ENCODE data around the gene MRFAP1L1. TPM values are rescaled to one million over a fixed set of nuclear protein-coding genes. Genes with fewer than 3 reads are reported as not detected.

The MRFAP1L1 gene
- polyA plus RNA-seq, 1 donor (not counting 4 experiments of a cell fraction or from before 2014, with no cell fraction given) = 77.9 TPM

DNA sequence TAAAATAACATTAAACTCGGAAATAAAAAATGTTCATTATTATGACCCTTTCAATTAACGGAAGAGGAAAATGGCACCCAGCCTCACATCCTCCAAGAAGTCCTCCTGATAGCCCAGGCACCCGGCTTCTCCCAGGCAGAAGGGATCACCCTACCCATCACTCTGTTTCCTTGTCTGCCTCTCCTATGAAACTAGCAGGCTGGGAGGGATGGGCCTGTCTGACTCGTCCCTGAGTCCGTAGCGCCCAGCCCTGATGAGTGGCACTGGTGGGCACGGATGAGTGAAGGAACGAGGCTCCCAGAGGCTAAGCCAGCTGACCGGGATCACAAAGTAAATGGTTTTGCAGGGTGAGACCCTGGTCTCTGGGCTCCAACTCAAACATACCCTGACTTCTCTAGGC, 44.2 kb upstream of the MRFAP1L1 start:
- no peak for TF ChIP-seq EZH2 (IDR thresholded peaks at IDR 0.05; ENCODE audit: low read length)
- TF ChIP-seq, protein P1, sequence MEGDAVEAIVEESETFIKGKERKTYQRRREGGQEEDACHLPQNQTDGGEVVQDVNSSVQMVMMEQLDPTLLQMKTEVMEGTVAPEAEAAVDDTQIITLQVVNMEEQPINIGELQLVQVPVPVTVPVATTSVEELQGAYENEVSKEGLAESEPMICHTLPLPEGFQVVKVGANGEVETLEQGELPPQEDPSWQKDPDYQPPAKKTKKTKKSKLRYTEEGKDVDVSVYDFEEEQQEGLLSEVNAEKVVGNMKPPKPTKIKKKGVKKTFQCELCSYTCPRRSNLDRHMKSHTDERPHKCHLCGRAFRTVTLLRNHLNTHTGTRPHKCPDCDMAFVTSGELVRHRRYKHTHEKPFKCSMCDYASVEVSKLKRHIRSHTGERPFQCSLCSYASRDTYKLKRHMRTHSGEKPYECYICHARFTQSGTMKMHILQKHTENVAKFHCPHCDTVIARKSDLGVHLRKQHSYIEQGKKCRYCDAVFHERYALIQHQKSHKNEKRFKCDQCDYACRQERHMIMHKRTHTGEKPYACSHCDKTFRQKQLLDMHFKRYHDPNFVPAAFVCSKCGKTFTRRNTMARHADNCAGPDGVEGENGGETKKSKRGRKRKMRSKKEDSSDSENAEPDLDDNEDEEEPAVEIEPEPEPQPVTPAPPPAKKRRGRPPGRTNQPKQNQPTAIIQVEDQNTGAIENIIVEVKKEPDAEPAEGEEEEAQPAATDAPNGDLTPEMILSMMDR (optimal IDR thresholded peaks at IDR 0.05 in 1 of 3, IDR thresholded peaks at IDR 0.05 in 1 of 3, conservative IDR thresholded peaks at IDR 0.05 in 1 of 3; ENCODE audit: extremely low read depth in 1 of 3, insufficient read depth in 2 of 3, low read length in 3 of 3) = no peak
- Histone ChIP-seq H3K36me3 (ENCODE audit: control insufficient read depth in 2 of 2, extremely low read depth in 1 of 2, insufficient read depth in 2 of 2, low read length in 2 of 2) (no peaks in the 10 kb centered on the region), H3K27ac (ENCODE audit: control insufficient read depth, insufficient read depth, low read length) (no peak overlapping the region), H2AFZ (ENCODE audit: control insufficient read depth, low read length) (no peak overlapping the region), H3K4me2 (ENCODE audit: control insufficient read depth, extremely low read depth, insufficient read depth, low read depth, low read length) (no peak overlapping the region), H3K9me1 (ENCODE audit: control insufficient read depth, extremely low read depth, insufficient read depth, low read length) (no peaks in the 10 kb centered on the region), H3K4me3 (ENCODE audit: control insufficient read depth in 2 of 3, extremely low read depth in 1 of 3, insufficient read depth in 2 of 3, low read depth in 1 of 3, low read length in 3 of 3) (no peak overlapping the region), H3K9me3 (ENCODE audit: control insufficient read depth, low read depth, low read length) (no peaks in the 10 kb centered on the region), H3K79me2 (ENCODE audit: control insufficient read depth, insufficient read depth, low read length) (no peaks in the 10 kb centered on the region), H3K4me1 (ENCODE audit: control insufficient read depth, extremely low read depth, insufficient read depth, low read length) (peaks cover 13% of the 10 kb centered on the region), H3K9ac (ENCODE audit: control insufficient read depth, extremely low read depth, insufficient read depth, low read length) (no peak overlapping the region), H4K20me1 (ENCODE audit: control insufficient read depth, extremely low read depth, insufficient read depth, low read length) (no peaks in the 10 kb centered on the region), H3K27me3 (ENCODE audit: control insufficient read depth, extremely low read depth, insufficient read depth, low read length) (no peaks in the 10 kb centered on the region)
- DNase-seq (ENCODE audit: low read depth, low spot score) = no peak
- dilution Hi-C loops (cut with MboI; ENCODE audit: extremely low pct_ligation_motif_present, low sequenced_read_pairs) = no loop called here
- no peak for FAIRE-seq

DNA sequence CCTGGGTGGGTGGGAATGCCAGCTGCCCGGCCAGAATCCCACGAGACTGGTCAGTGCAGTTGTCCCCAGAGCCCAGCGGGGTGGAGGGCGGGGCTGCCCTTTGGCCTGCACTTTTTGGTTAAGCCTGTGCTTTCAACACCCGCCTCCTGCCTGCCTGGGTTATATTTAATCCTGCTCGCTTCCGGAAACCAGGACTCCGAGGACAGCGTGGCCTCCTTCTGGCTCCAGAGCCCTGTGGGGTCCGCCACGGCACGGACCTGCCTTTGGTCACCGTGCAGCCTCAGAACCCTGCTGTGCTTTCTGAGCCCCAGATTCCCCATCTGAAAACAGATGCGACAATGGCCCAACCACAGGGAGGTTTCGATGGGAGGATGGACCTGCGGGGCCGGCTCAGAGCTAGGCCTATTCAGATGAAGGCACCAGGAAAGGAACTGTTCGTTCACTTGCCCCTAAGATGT, 43.5 kb upstream of the MRFAP1L1 start:
- no peak for FAIRE-seq
- no peak overlapping the region for H3K27ac ChIP-seq (ENCODE audit: control insufficient read depth, insufficient read depth, low read length)

More for the DNA sequence above, 43.5 kb upstream of the MRFAP1L1 start:
- no peak for DNase-seq (ENCODE audit: low read depth, low spot score)
- no peaks in the 10 kb centered on the region for H3K79me2 ChIP-seq (ENCODE audit: control insufficient read depth, insufficient read depth, low read length)
- no peaks in the 10 kb centered on the region for H3K36me3 ChIP-seq (ENCODE audit: control insufficient read depth in 2 of 2, extremely low read depth in 1 of 2, insufficient read depth in 2 of 2, low read length in 2 of 2)
- peaks cover 9% of the 10 kb centered on the region for H3K4me1 ChIP-seq (ENCODE audit: control insufficient read depth, extremely low read depth, insufficient read depth, low read length)
- H3K9ac ChIP-seq (ENCODE audit: control insufficient read depth, extremely low read depth, insufficient read depth, low read length) = no peak overlapping the region
- H3K4me3 ChIP-seq (ENCODE audit: control insufficient read depth in 2 of 3, extremely low read depth in 1 of 3, insufficient read depth in 2 of 3, low read depth in 1 of 3, low read length in 3 of 3) = no peak overlapping the region
- no peak overlapping the region for H3K4me2 ChIP-seq (ENCODE audit: control insufficient read depth, extremely low read depth, insufficient read depth, low read depth, low read length)
- no peak overlapping the region for H2AFZ ChIP-seq (ENCODE audit: control insufficient read depth, low read length)
- TF ChIP-seq EZH2 (IDR thresholded peaks at IDR 0.05; ENCODE audit: low read length) = no peak
- TF ChIP-seq, protein P1 (optimal IDR thresholded peaks at IDR 0.05 in 1 of 3, IDR thresholded peaks at IDR 0.05 in 1 of 3, conservative IDR thresholded peaks at IDR 0.05 in 1 of 3; ENCODE audit: extremely low read depth in 1 of 3, insufficient read depth in 2 of 3, low read length in 3 of 3) = no peak
- no peaks in the 10 kb centered on the region for H3K27me3 ChIP-seq (ENCODE audit: control insufficient read depth, extremely low read depth, insufficient read depth, low read length)
- no peaks in the 10 kb centered on the region for H3K9me3 ChIP-seq (ENCODE audit: control insufficient read depth, low read depth, low read length)
- H4K20me1 ChIP-seq (ENCODE audit: control insufficient read depth, extremely low read depth, insufficient read depth, low read length) = no peaks in the 10 kb centered on the region
- dilution Hi-C loops (cut with MboI; ENCODE audit: extremely low pct_ligation_motif_present, low sequenced_read_pairs) = no loop called here
- no peaks in the 10 kb centered on the region for H3K9me1 ChIP-seq (ENCODE audit: control insufficient read depth, extremely low read depth, insufficient read depth, low read length)

Data from keratinocyte (primary cell).